GM12891 (cell line): ENCODE measurements around the gene PTPRO.

ENCODE experiments used
- PAX5 ChIP-seq: IDR thresholded peaks from 2 replicates; pipeline ENCODE4 v1.6.1; 2011; ENCODE audit warnings: low read length, moderate library complexity, mild to moderate bottlenecking; ENCODE audit not compliant: insufficient read depth, severe bottlenecking
- POLR2A ChIP-seq: IDR thresholded peaks from 2 replicates; pipeline ENCODE4 v1.6.1; 2011; ENCODE audit warnings: low read depth, low read length, control low read depth

GRCh38 chr12:15322164-15323061, at the start of gene PTPRO:
- TF ChIP-seq PAX5 (no peak), POLR2A (no peak)
